RCC 7860 (cell line): ENCODE measurements around the gene OR4M1.
"Not testable (repeated sequence)": the region's sequence is repeated elsewhere in the genome, so short reads cannot be mapped to it uniquely, and the experiment has no call there.

Experiments used
- DNase-seq: peaks from one replicate; pipeline ENCODE4 v3.0.0-alpha.2; 2015; ENCODE audit warnings: low spot score
- FAIRE-seq: peaks from 2 replicates; lab custom pipeline; 2012; peaks lifted over from hg19 to GRCh38; lab: Jason Lieb, UNC

The OR4M1 gene, protein sequence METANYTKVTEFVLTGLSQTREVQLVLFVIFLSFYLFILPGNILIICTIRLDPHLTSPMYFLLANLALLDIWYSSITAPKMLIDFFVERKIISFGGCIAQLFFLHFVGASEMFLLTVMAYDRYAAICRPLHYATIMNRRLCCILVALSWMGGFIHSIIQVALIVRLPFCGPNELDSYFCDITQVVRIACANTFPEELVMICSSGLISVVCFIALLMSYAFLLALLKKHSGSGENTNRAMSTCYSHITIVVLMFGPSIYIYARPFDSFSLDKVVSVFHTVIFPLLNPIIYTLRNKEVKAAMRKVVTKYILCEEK

DNA sequence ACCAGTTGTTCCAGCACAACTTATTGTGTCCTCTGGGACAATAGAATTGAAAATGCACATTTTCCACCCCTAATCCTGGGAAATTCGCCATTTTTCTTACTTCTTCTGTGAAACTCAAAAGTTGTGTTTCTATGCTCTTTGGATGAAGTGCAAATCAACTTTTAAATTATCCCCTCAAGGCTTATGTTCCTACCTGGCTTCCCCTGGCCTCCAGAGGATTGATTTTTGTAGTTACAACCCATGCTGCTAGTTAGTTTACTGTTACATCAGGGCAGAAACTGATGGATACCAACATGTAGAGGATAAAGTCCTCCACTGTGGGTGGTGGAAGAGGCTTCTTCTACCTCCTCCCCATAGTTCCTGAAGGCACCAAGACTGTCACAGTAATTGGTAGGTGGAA is at the start of gene OR4M1:
Gene OR4M1, plus strand, starts transcription at position 301 of the 400 bp plus-strand sequence. CDS start 6,819 bp downstream, outside the sequence.
- DNase-seq, FAIRE-seq: not testable (repeated sequence)

DNA sequence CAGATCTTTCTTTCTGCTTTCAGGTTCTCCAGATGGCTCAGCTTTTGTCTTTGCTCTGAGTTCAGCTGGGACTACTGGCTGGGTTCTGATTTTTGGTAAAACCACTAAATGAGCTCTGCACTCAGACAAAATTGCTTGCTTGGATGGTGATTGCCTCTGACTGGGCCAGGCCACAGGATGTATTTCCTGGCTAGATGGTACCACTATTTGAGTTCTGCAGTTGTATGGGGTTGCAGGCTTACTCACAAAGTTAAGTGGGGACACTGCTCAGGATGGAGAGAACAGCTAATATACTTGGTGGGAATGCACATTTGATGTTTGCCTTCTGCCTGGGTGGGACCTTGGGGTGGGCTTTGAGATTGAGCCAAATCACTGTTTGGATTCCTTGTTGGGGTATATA is 43.9 kb upstream of the OR4M1 start:
- DNase-seq: no peak
- FAIRE-seq: no peak

DNA sequence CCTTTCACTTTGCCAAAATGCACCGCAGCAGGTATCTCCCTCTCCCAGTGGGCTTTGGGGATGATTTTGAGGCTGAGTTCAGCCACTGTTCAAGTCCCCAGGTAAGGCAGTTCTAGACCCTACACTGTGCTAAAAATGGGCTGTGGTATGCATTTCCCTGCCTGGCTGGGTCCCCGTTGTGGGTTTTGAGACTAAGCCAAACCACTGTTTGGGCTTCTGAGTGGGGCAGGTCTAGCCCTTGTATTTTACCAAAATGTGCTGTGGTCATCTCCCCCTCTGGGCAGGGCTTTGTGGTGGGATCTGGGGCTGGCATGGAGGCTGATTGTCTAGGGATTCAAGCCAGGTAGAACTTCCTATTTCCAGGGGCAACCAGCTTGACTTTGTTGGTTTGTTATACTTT is 43.5 kb upstream of the OR4M1 start:
- FAIRE-seq (no peak), DNase-seq (no peak)

DNA sequence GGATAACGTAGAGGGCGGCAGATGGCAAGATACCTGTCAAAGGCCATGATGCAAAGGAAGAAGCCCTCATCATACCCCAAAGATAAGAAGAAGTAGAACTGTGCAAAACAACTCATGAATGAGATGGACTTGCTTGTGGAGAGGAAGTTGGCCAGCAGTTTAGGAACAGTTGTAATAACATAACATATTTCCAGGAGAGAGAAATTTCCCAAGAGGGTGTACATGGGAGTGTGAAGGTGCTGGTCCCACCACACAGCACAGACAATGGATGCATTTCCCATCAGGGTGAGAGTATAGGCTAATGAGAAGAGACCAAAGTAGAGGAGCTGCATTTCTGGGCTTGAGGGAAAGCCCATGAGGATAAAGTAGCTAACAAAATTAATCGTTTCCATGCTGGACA is 39.4 kb upstream of the OR4M1 start:
- not testable (repeated sequence) for FAIRE-seq, DNase-seq

DNA sequence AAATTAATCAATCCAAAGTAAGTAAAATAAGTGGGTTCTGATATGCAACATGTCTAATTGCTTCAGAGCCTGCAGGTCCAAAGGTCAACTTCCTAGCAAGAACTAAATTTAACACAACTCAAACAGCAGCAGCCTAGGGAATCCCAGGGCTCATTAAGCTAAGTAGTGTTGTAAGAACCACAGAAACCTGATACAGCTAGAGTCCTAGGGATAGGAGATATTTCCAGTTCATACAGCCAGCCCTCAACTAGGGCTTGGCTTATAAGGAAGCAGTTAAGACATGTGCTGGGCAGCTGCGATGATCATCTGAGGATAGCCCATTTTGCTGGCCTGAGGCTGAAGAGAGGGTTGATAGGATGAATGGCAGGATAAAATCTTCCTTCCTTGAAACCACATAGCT is 30.0 kb upstream of the OR4M1 start, which contains the start of gene OR4Q3:
Gene OR4Q3, plus strand, starts transcription at position 316 of the 400 bp plus-strand sequence.
- DNase-seq (no peak), FAIRE-seq (no peak)

DNA sequence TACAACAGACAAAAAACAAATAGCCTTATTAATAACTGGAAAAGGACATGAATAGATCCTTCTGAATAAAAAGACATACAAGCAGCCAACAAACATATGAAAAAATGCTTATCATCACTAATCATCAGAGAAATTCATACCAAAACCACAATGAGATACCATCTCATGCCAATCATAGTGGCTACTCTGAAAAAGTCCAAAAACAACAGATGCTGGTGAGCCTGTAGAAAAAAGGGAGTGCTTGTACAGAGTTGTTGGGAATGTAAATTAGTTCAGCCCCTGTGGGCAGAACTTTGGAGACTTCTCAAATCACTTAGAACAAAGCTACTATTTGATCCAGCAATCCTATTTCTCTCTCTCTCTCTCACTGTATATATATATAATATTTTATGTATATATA is 21.0 kb upstream of the OR4M1 start:
- not testable (repeated sequence) for FAIRE-seq, DNase-seq

DNA sequence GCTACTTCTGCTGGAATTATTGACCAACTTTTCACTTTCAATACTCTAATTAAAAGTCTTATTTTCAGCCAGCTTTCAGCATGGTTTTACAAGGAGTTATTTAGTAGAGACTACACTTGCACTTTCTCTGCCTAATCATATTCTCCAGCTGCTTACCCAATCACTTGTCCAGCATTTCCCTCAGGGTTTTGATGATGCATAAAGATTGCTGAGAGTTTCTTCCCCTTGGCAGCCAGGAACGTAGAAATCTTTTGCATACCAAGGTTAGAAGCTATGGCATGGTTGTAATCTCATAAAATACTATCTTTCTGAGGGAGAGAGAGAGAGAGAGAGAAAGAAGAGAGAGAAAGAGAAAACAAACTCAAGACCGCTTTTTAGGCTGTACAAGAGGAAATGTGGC is 19.1 kb upstream of the OR4M1 start:
- FAIRE-seq (no peak), DNase-seq (no peak)

DNA sequence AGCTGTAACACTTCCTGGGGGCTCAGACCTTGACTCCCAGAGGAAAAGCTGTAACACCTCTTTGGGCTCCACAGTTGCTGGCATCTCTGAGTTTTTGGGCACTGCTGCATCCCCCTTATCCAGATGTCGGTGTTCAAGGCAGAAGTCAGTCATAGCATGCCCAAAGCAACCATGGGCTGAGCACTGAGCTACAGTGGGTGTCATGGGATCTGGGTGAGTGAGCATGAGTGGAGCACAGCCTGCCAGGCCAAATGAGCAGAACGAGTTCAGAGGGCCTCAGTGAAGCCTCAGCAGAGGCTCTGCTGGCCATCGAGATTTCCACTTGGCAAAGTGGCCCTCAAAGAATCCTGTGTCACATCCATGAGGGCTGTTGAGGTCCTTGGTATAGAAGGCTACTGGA is 1.8 kb upstream of the OR4M1 start:
- FAIRE-seq: not testable (repeated sequence)

DNA sequence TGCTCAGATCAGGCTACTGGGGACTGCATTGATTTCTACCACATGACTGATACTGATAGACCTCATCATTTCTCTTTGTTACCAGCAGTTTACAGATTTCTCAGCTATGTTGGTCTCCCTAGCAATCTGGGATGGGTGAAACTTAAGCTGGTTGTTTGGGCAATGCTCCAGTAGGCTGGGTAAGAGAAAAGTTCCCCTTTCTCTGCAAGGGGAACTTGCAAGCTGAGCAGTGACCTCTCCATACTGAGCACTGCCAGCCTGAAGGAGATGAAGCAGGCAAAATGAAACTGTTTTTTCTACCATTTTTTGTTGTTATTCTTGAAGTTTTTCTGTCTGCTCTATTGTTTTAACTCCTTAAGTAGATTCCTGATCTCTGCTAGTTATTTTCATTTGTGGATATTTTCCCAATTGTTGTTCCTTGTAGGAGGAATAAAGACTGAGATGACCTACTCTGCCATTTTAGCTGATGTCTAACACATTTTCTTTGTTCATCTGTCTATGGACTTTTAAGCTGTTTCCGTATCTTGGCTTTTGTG is 1.3 kb upstream of the OR4M1 start:
- FAIRE-seq: no peak
- no peak for DNase-seq

More for the DNA sequence above, 1.8 kb upstream of the OR4M1 start:
- DNase-seq: not testable (repeated sequence)

DNA sequence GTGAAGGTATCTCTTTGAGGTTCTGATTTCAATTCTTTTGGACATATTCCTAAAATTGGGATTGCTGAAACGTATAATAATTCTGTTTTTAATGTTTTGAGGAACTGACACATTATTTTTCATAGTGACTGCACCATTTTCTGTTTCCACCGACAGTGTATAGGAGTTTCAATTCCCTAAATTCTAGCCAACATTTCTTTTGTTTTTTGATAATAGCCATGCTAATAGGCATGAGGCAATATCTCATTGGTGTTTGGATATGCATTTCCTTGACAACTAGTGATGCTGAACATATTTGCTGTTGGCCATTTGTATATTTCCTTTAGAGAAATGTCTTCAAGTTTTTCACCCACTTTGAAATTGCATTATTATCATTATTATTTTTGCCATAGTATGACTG is 850 bp upstream of the OR4M1 start:
- FAIRE-seq, DNase-seq: not testable (repeated sequence)

DNA sequence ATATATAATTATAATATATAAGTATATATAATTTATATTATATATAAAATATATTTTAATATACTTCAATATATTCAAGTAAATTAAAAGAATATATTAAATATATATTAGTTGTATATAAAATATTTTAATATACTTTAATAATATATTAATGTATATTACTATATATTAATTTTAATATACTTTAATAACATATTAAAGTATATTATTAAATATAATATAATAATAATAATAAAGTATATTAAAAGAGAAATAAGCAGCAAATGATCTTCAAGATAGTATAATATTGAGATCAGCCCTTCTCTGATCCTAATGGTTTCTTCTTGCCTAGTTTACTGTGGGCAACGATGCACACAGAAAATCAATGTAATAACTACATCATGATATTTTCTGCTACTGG is 2.3 kb downstream of the OR4M1 start:
- DNase-seq (no peak), FAIRE-seq (peak; percentile 95)

DNA sequence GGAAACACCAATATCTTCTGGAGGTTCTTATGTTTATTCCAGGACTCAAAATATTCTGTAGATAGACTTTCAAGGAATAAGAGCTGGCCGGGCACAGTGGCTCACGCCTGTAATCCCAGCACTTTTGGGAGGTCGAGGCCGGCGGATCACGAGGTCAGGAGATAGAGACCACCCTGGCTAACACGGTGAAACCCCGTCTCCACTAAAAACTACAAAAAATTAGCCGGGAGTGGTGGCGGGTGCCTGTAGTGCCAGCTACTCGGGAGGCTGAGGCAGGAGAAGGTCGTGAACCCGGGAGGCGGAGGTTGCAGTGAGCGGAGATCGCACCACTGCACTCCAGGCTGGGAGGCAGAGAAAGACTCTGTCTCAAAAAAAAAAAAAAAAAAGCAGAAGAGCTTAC is 12.5 kb downstream of the OR4M1 start:
- not testable (repeated sequence) for DNase-seq, FAIRE-seq

DNA sequence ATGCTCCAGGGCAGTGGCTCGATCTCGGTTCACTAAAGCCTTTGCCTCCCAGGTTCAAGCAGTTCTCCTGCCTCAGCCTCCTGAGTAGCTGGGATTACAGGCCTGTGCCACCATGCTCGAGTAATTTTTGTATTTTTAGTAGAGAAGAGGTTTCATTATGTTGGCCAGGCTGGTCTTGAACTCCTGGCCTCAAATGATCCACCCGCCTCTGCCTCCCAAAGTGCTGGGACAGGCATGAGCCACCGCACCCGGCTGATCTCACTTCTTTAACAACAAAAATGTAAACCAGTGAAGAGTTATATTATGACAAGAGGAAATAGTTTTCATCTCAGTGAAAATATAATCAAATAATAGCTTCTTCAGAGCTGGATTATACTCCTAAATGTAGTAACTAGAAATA is 14.0 kb downstream of the OR4M1 start:
- DNase-seq, FAIRE-seq: not testable (repeated sequence)

DNA sequence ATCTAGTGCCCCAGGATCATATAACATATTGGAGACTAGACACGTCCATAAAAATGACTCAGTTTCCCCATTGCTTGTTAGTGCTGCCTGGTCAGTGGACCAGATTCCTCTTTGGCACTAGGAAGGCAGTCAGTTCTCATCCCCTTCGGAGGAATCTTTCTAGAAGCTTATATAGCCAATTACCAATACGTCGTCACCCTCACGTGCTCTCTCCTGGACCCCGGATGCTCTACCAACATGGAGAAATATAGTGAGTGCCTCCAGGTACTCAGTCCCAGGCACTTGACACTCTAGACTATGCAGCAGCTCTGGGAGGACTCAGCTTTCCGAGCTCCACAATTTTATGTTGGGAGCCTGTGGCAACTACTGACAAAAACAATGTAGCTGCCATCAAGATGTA is 14.8 kb downstream of the OR4M1 start:
- not testable (repeated sequence) for FAIRE-seq, DNase-seq

DNA sequence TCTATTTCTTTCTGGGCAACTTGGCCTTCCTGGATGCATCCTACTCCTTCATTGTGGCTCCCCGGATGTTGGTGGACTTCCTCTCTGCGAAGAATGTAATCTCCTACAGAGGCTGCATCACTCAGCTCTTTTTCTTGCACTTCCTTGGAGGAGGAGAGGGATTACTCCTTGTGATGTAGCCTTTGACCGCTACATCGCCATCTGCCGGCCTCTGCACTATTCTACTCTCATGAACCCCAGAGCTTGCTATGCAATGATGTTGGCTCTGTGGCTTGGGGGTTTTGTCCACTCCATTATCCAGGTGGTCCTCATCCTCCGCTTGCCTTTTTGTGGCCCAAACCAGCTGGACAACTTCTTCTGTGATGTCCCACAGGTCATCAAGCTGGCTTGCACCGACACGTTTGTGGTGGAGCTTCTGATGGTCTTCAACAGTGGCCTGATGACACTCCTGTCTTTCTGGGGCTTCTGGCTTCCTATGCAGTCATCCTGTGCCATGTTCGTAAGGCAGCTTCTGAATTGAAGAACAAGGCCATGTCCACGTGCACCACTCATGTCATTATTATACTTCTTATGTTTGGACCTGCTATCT is 23.3 kb downstream of the OR4M1 start:
- not testable (repeated sequence) for FAIRE-seq, DNase-seq

DNA sequence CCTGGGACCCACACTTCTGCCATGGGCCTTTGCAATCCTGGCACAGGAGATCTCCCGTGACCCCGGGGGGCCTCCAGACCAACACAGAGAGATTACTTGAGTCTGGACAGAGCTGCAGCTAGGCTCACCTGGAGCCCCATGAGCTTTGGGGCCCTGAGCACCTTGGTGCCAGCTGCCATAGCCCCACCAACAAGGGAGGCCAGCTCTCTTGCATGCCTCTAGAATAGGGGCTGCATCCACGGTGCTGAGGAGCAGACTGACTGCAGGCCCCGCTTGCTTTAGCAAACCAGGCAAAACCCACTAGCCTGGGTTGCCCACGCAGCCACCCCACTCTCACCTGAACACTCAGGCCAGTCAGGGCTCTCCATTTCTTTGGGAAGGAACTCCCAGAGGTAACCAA is 26.6 kb downstream of the OR4M1 start:
- FAIRE-seq: no peak
- no peak for DNase-seq

DNA sequence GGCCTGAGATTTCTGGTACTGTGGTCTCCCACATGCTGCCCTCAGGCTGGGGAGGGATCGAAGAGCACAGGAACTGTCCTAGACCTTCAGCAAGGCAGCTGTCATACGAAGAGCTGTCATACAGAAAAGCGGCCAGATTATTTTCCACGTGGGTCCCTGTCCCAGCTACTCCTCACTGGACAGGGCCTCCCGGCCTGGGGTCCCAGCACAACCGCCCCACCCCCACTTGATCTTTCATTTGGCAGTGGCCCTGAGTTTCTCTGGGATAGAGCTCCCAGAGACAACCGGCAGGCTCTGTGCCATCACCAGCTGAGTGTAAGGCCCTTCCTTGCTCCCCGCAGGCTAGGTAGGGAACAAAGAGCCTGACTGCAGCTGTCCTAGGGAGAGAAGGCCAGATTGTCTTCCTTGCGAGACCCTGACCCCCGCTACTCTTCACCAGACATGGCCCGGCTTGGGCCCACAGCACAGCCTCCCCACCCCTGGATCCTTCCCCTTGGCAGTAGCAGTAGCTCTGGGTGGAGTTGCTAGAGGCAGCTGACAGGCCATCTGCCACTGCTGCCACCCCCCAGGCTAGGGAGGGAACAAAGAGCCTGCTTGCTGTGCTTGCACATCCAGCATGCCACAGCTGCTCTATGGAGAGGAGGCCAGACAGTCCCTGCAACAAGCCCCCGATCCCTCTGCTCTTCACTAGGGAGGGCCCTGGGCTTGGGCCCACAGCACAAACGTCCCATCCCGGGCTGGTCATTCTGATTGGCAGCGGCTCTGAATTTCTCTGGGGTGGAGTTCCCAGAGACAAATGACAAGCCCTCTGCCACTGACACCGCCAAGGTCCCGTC is 27.2 kb downstream of the OR4M1 start:
- DNase-seq (no peak), FAIRE-seq (no peak)

DNA sequence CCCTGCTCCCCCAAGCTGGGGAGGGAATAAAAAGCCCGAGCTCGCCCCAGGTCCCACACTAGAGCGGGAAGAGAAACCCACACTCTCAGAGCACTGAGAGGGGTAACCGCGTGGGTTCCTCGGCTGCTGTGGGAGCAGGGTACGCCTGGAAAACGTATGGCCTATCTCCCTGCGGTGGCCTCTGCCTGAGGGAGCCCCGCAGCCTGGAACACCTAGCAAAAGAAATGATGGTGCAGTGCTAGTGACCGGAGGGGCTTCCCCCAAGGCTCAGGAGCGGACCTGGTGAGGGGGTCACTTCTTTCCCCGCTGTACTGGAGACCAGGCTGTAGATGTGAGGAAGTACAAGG is 27.8 kb downstream of the OR4M1 start:
- FAIRE-seq (no peak), DNase-seq (no peak)

DNA sequence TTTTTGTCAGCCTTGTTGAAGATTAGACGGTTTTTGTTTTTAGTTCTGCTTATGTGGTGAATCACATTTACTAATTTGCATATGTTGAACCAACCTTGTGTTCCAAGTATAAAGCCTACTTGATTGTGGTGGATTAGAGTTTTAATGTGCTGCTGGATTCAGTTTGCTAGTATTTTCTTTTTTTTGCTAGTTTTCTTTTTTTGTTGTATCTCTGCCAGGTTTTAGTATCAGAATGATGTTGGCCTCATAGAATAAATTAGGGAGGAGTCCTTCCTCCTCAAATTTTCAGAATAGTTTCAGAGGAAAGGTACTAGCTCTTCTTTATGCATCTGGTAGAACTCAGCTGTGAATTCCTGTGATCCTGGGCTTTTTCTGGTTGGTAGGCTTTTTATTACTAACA is 30.2 kb downstream of the OR4M1 start, which contains the start of gene OR4N2:
Gene OR4N2, plus strand, starts transcription at position 301 of the 400 bp plus-strand sequence. CDS start 23,679 bp downstream, outside the sequence.
- FAIRE-seq: not testable (repeated sequence)

DNA sequence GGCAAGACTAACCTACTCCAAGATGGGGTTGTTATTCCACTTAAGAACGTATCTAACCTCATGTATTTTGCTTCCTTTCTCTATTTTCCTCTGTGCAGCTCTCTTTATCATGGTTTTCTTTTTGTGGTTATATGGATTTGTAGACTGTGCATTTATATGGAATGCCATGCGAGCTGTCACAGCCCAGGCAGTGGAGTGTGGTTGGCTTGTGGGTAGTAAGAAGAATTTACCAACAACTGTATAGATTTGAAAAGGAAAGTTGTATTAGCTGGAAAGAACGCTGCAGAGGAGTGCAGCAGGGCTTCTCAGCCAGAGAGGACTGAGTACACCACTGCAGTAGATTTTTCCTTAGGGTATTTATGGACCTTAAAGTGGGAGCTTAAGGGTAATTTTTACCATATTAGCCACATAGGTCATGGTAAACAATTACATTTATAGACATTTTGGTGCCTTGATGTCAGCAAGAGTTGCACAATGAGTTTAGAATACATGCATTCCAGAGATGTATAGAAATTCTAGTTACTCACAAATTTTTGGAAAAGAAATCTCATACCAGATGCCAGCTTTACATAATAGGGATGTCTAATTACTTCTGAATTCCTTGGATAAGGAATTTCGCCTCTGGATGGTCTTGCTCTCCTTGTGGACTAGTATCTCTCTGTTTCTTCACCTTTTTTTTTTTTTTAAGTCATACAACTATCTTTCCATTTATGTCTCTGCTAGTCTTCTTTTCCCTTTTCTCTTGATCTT is 40.0 kb downstream of the OR4M1 start:
- DNase-seq, FAIRE-seq: not testable (repeated sequence)

More for the DNA sequence above, 30.2 kb downstream of the OR4M1 start, which contains the start of gene OR4N2:
- DNase-seq: not testable (repeated sequence)
